ENCODE results near the gene MSI2. TPM values are rescaled to one million over a fixed set of nuclear protein-coding genes. Genes with fewer than 3 reads are reported as not detected.

MSI2 gene
- total RNA-seq, 1 donor from 2014 or later, result 33.8 TPM

- Histone ChIP-seq H3K4me3 (ENCODE audit: low read depth, low read length) (no peak overlapping the region), H3K27me3 (ENCODE audit: control insufficient read depth, insufficient read depth, low read length) (no peaks in the 10 kb centered on the region), H3K36me3 (ENCODE audit: control insufficient read depth, insufficient read depth, low read length) (peaks cover 2% of the 10 kb centered on the region)
- no peak for TF ChIP-seq CTCF (IDR thresholded peaks at IDR 0.05; ENCODE audit: insufficient read depth, low read length, poor library complexity, severe bottlenecking)
- DNase-seq (ENCODE audit: low read depth), result no peak
These were observed 400.9 kb downstream of the MSI2 start for GRCh38 chr17:57657211-57657610.

GRCh38 chr17:57662041-57662440, 405.7 kb downstream of the MSI2 start:
- Histone ChIP-seq H3K36me3 (ENCODE audit: control insufficient read depth, insufficient read depth, low read length) (peaks cover 2% of the 10 kb centered on the region), H3K27me3 (ENCODE audit: control insufficient read depth, insufficient read depth, low read length) (no peaks in the 10 kb centered on the region), H3K4me3 (ENCODE audit: low read depth, low read length) (no peak overlapping the region)
- no peak for DNase-seq (ENCODE audit: low read depth)
- TF ChIP-seq CTCF (IDR thresholded peaks at IDR 0.05; ENCODE audit: insufficient read depth, low read length, poor library complexity, severe bottlenecking), result no peak

- TF ChIP-seq CTCF (IDR thresholded peaks at IDR 0.05; ENCODE audit: insufficient read depth, low read length, poor library complexity, severe bottlenecking), result no peak
- DNase-seq (ENCODE audit: low read depth), result peak; percentile 96
- Histone ChIP-seq H3K27me3 (ENCODE audit: control insufficient read depth, insufficient read depth, low read length) (no peaks in the 10 kb centered on the region), H3K4me3 (ENCODE audit: low read depth, low read length) (no peak overlapping the region), H3K36me3 (ENCODE audit: control insufficient read depth, insufficient read depth, low read length) (peaks cover 2% of the 10 kb centered on the region)
These were observed 406.5 kb downstream of the MSI2 start for GRCh38 chr17:57662644-57663308.

GRCh38 chr17:57663326-57664070, 407.2 kb downstream of the MSI2 start:
- H3K4me3 ChIP-seq (ENCODE audit: low read depth, low read length), result no peak overlapping the region
- no peaks in the 10 kb centered on the region for H3K27me3 ChIP-seq (ENCODE audit: control insufficient read depth, insufficient read depth, low read length)
- TF ChIP-seq CTCF (IDR thresholded peaks at IDR 0.05; ENCODE audit: insufficient read depth, low read length, poor library complexity, severe bottlenecking), result no peak
- no peak for DNase-seq (ENCODE audit: low read depth)
- peaks cover 2% of the 10 kb centered on the region for H3K36me3 ChIP-seq (ENCODE audit: control insufficient read depth, insufficient read depth, low read length)

GRCh38 chr17:57665128-57665527, 408.8 kb downstream of the MSI2 start:
- no peak for DNase-seq (ENCODE audit: low read depth)

More at GRCh38 chr17:57665128-57665527, 408.8 kb downstream of the MSI2 start:
- Histone ChIP-seq H3K27me3 (ENCODE audit: control insufficient read depth, insufficient read depth, low read length) (no peaks in the 10 kb centered on the region), H3K36me3 (ENCODE audit: control insufficient read depth, insufficient read depth, low read length) (peaks cover 2% of the 10 kb centered on the region), H3K4me3 (ENCODE audit: low read depth, low read length) (no peak overlapping the region)
- no peak for TF ChIP-seq CTCF (IDR thresholded peaks at IDR 0.05; ENCODE audit: insufficient read depth, low read length, poor library complexity, severe bottlenecking)
